Measurements from ENCODE around the gene RASL10B. TPM values are rescaled to one million over a fixed set of nuclear protein-coding genes. Genes with fewer than 3 reads are reported as not detected.

Gene RASL10B
- total RNA-seq, 4 donors from 2014 or later, result 4.7 to 13.8 (median 10.0) TPM

- no peak for ATAC-seq
- DNase-seq, result no peak
- Histone ChIP-seq H3K9me3 (no peaks in the 10 kb centered on the region), H3K4me3 (no peak overlapping the region), H3K4me1 (peaks cover 11 to 16% of the 10 kb centered on the region in 2 donors), H3K36me3 (no peaks in the 10 kb centered on the region), H3K27ac (no peak overlapping the region), H3K27me3 (peaks cover 0 to 7% (median 4%) of the 10 kb centered on the region in 3 donors)
- TF ChIP-seq, protein P1, sequence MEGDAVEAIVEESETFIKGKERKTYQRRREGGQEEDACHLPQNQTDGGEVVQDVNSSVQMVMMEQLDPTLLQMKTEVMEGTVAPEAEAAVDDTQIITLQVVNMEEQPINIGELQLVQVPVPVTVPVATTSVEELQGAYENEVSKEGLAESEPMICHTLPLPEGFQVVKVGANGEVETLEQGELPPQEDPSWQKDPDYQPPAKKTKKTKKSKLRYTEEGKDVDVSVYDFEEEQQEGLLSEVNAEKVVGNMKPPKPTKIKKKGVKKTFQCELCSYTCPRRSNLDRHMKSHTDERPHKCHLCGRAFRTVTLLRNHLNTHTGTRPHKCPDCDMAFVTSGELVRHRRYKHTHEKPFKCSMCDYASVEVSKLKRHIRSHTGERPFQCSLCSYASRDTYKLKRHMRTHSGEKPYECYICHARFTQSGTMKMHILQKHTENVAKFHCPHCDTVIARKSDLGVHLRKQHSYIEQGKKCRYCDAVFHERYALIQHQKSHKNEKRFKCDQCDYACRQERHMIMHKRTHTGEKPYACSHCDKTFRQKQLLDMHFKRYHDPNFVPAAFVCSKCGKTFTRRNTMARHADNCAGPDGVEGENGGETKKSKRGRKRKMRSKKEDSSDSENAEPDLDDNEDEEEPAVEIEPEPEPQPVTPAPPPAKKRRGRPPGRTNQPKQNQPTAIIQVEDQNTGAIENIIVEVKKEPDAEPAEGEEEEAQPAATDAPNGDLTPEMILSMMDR (IDR thresholded peaks at IDR 0.05 in 4 of 5, conservative IDR thresholded peaks at IDR 0.05 in 1 of 5), result no peak
- no peak for TF ChIP-seq POLR2A (IDR thresholded peaks at IDR 0.05)
- in situ Hi-C loops (cut with MboI; ENCODE audit: low sequenced_read_pairs in 4 of 4), result loop anchor here in 3 of 4 donors (10.0 to 25.0 kb wide), 4 partner anchors 79 to 581 kb away; no protein-coding TSS in a partner anchor
- intact Hi-C loops (cut with DNase I; ENCODE audit: low total_unique reads), result no loop called here
Observed at GRCh38 chr17:35743626-35744328, 12.3 kb downstream of the RASL10B start.

GRCh38 chr17:35744830-35745229, 13.4 kb downstream of the RASL10B start:
- TF ChIP-seq, protein P1 (IDR thresholded peaks at IDR 0.05 in 4 of 5, conservative IDR thresholded peaks at IDR 0.05 in 1 of 5), result no peak
- no peak for TF ChIP-seq POLR2A (IDR thresholded peaks at IDR 0.05)
- intact Hi-C loops (cut with DNase I; ENCODE audit: low total_unique reads) (no loop called here), in situ Hi-C loops (cut with MboI; ENCODE audit: low sequenced_read_pairs in 4 of 4) (loop anchor here (5.0 to 25.0 kb wide), 5 partner anchors 80 to 583 kb away; no protein-coding TSS in a partner anchor)
- Histone ChIP-seq H3K36me3 (no peaks in the 10 kb centered on the region), H3K4me3 (no peak overlapping the region), H3K27me3 (peaks cover 10 to 14% (median 14%) of the 10 kb centered on the region in 3 donors), H3K4me1 (peaks cover 11 to 16% of the 10 kb centered on the region in 2 donors), H3K27ac (no peak overlapping the region), H3K9me3 (no peaks in the 10 kb centered on the region)
- DNase-seq (no peak), ATAC-seq (no peak)

DNA sequence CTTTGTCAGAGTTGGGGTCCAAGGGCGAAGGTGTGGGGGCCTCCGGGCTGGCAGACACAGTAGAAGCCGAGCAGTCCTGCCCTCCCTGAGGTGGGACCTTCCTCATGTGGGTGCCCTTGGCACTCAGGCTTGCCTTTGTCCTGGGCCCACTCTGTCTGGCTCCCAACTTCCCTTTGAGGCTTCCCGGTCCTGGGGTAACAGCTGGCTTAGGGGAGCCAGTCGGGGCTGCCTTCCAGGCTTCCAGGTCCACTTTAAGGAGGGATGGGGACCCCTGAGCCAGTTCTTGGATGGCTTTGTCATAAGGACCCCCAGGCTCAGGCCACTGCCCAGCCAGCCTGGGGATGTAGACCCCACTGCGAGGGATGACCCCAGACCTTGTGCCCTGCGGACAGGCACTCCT, 13.8 kb downstream of the RASL10B start:
- intact Hi-C loops (cut with DNase I; ENCODE audit: low total_unique reads) (no loop called here), in situ Hi-C loops (cut with MboI; ENCODE audit: low sequenced_read_pairs in 4 of 4) (loop anchor here (5.0 to 25.0 kb wide), 5 partner anchors 80 to 583 kb away; no protein-coding TSS in a partner anchor)
- no peak overlapping the region for H3K4me3 ChIP-seq
- peaks cover 14 to 18% (median 14%) of the 10 kb centered on the region in 3 donors for H3K27me3 ChIP-seq
- H3K9me3 ChIP-seq, result no peaks in the 10 kb centered on the region
- no peaks in the 10 kb centered on the region for H3K36me3 ChIP-seq
- H3K27ac ChIP-seq, result no peak overlapping the region
- no peak for DNase-seq
- no peak for ATAC-seq
- TF ChIP-seq, protein P1 (IDR thresholded peaks at IDR 0.05 in 4 of 5, conservative IDR thresholded peaks at IDR 0.05 in 1 of 5), result no peak
- TF ChIP-seq POLR2A (IDR thresholded peaks at IDR 0.05), result no peak
- H3K4me1 ChIP-seq, result peaks cover 11 to 16% of the 10 kb centered on the region in 2 donors

DNA sequence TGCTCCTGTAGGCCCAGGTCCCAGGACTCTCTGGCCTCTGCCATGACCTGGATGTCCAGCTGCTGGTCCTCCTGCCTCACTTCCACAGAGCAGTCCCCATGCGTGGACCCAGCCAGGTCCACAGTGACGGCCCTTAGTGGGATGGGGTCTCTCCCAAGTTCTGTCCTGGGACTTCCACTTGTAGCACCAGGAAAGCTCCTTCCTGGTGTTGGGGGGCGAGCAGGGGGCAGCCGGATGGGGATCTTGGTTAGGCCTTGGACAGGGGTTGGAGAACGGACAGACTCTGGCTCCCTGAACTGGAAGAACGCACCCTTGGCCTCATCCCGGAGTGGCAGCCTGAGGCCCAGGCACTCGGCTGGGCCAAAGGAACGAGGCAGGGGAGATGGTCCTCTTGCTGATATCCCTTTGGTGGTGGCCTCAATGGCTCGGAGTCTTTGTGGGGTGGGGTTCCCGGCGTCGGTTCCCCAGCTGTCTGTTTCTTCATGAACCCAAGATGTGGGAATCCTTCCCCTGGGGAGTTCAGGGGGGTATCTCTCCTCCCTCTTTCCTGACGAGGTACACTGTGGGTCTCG, 14.4 kb downstream of the RASL10B start:
- no peak for DNase-seq
- Histone ChIP-seq H3K27me3 (peaks cover 14 to 23% (median 14%) of the 10 kb centered on the region in 3 donors), H3K9me3 (no peaks in the 10 kb centered on the region), H3K4me1 (peaks cover 11 to 16% of the 10 kb centered on the region in 2 donors), H3K4me3 (no peak overlapping the region), H3K36me3 (no peaks in the 10 kb centered on the region), H3K27ac (no peak overlapping the region)
- in situ Hi-C loops (cut with MboI; ENCODE audit: low sequenced_read_pairs in 4 of 4), result loop anchor here (5.0 to 25.0 kb wide), 5 partner anchors 81 to 584 kb away; no protein-coding TSS in a partner anchor
- intact Hi-C loops (cut with DNase I; ENCODE audit: low total_unique reads), result loop anchor here (2.0 kb wide), 1 partner anchor 433 kb away; no protein-coding TSS in a partner anchor
- ATAC-seq, result no peak
- TF ChIP-seq, protein P1 (IDR thresholded peaks at IDR 0.05 in 4 of 5, conservative IDR thresholded peaks at IDR 0.05 in 1 of 5), result no peak
- no peak for TF ChIP-seq POLR2A (IDR thresholded peaks at IDR 0.05)

All from gastrocnemius medialis (tissue), 4 donors.